Skeletal muscle satellite cell (primary cell): ENCODE data around the gene ZNF74.

Experiments
- H3K27me3 ChIP-seq: 2 replicates; pipeline ENCODE4 v1.7.0; 2013; ENCODE audit warnings: low read length; ENCODE audit not compliant: control insufficient read depth, insufficient read depth
- H3K36me3 ChIP-seq: 2 replicates; pipeline ENCODE4 v1.7.0; 2013; ENCODE audit warnings: mild to moderate bottlenecking, control low read depth, low read length; ENCODE audit not compliant: insufficient read depth
- H3K4me1 ChIP-seq: 2 replicates; pipeline ENCODE4 v1.7.0; 2013; ENCODE audit warnings: low read length; ENCODE audit not compliant: control insufficient read depth, insufficient read depth
- H3K4me2 ChIP-seq: 2 replicates; pipeline ENCODE4 v1.7.0; 2013; ENCODE audit warnings: mild to moderate bottlenecking, low read length
- H3K4me3 ChIP-seq: 2 replicates; pipeline ENCODE4 v1.7.0; 2013; ENCODE audit warnings: low read length
- H3K9ac ChIP-seq: 2 replicates; pipeline ENCODE4 v1.7.0; 2013; ENCODE audit warnings: mild to moderate bottlenecking, low read depth, low read length, moderate library complexity
- H3K9me3 ChIP-seq: replicated peaks from 2 replicates; pipeline ENCODE4 v1.7.0; 2013; ENCODE audit warnings: mild to moderate bottlenecking, control low read depth, low read length

The ZNF74 gene

GRCh38 chr22:20431511-20432192 lies 37.7 kb downstream of the ZNF74 start:
- peaks cover 26% of the 10 kb centered on the region for H3K36me3 ChIP-seq

GRCh38 chr22:20432244-20432686 lies 38.3 kb downstream of the ZNF74 start:
- H3K27me3 ChIP-seq: no peaks in the 10 kb centered on the region
- peaks cover 15% of the 10 kb centered on the region for H3K4me1 ChIP-seq
- H3K36me3 ChIP-seq: peaks cover 21% of the 10 kb centered on the region
- H3K9me3 ChIP-seq: no peaks in the 10 kb centered on the region
- H3K9ac ChIP-seq: no peak overlapping the region
- H3K4me2 ChIP-seq: no peak overlapping the region
- no peak overlapping the region for H3K4me3 ChIP-seq

More at GRCh38 chr22:20431511-20432192, 37.7 kb downstream of the ZNF74 start:
- peaks cover 15% of the 10 kb centered on the region for H3K4me1 ChIP-seq
- H3K4me2 ChIP-seq: peak overlapping the region; percentile 95
- H3K9ac ChIP-seq: no peak overlapping the region
- H3K9me3 ChIP-seq: no peaks in the 10 kb centered on the region
- H3K4me3 ChIP-seq: peak overlapping the region; percentile 67
- H3K27me3 ChIP-seq: no peaks in the 10 kb centered on the region

- Histone ChIP-seq H3K9ac (no peak overlapping the region), H3K9me3 (no peaks in the 10 kb centered on the region), H3K4me2 (no peak overlapping the region), H3K36me3 (peaks cover 18% of the 10 kb centered on the region), H3K27me3 (no peaks in the 10 kb centered on the region), H3K4me1 (peaks cover 18% of the 10 kb centered on the region), H3K4me3 (no peak overlapping the region)
Measured at GRCh38 chr22:20433191-20433590, 39.2 kb downstream of the ZNF74 start.

GRCh38 chr22:20433686-20434241 lies 39.8 kb downstream of the ZNF74 start:
- Histone ChIP-seq H3K36me3 (peaks cover 16% of the 10 kb centered on the region), H3K4me2 (no peak overlapping the region), H3K27me3 (no peaks in the 10 kb centered on the region), H3K9ac (no peak overlapping the region), H3K4me3 (no peak overlapping the region), H3K9me3 (no peaks in the 10 kb centered on the region), H3K4me1 (peaks cover 19% of the 10 kb centered on the region)

GRCh38 chr22:20434264-20434751 lies 40.4 kb downstream of the ZNF74 start:
- Histone ChIP-seq H3K4me1 (peaks cover 19% of the 10 kb centered on the region), H3K9me3 (no peaks in the 10 kb centered on the region), H3K9ac (no peak overlapping the region), H3K4me3 (no peak overlapping the region), H3K27me3 (no peaks in the 10 kb centered on the region), H3K4me2 (no peak overlapping the region), H3K36me3 (peaks cover 13% of the 10 kb centered on the region)

- no peak overlapping the region for H3K4me3 ChIP-seq
- H3K36me3 ChIP-seq: peaks cover 9% of the 10 kb centered on the region
- H3K9ac ChIP-seq: no peak overlapping the region
- H3K4me2 ChIP-seq: no peak overlapping the region
- peaks cover 19% of the 10 kb centered on the region for H3K4me1 ChIP-seq
- no peaks in the 10 kb centered on the region for H3K27me3 ChIP-seq
- H3K9me3 ChIP-seq: no peaks in the 10 kb centered on the region
Measured at GRCh38 chr22:20434773-20435172, 40.8 kb downstream of the ZNF74 start.

GRCh38 chr22:20435436-20436306 lies 41.7 kb downstream of the ZNF74 start:
- Histone ChIP-seq H3K36me3 (peaks cover under 1% of the 10 kb centered on the region), H3K4me3 (peak overlapping the region; percentile 96), H3K4me2 (peak overlapping the region; percentile 94), H3K9ac (peak overlapping the region; percentile 84), H3K27me3 (no peaks in the 10 kb centered on the region), H3K9me3 (no peaks in the 10 kb centered on the region), H3K4me1 (peaks cover 19% of the 10 kb centered on the region)

GRCh38 chr22:20436307-20436767 lies 42.4 kb downstream of the ZNF74 start:
- H3K4me2 ChIP-seq: peak overlapping the region; percentile 94
- H3K4me1 ChIP-seq: peaks cover 14% of the 10 kb centered on the region
- H3K4me3 ChIP-seq: peak overlapping the region; percentile 96
- no peaks in the 10 kb centered on the region for H3K9me3 ChIP-seq
- no peaks in the 10 kb centered on the region for H3K36me3 ChIP-seq
- peak overlapping the region; percentile 84 for H3K9ac ChIP-seq
- H3K27me3 ChIP-seq: no peaks in the 10 kb centered on the region

GRCh38 chr22:20436768-20437612 lies 43.0 kb downstream of the ZNF74 start:
- Histone ChIP-seq H3K27me3 (no peaks in the 10 kb centered on the region), H3K4me1 (peaks cover 13% of the 10 kb centered on the region), H3K36me3 (no peaks in the 10 kb centered on the region), H3K9ac (peak overlapping the region; percentile 84), H3K4me3 (peak overlapping the region; percentile 96), H3K9me3 (no peaks in the 10 kb centered on the region), H3K4me2 (peak overlapping the region; percentile 94)

GRCh38 chr22:20437613-20438426 lies 43.9 kb downstream of the ZNF74 start, which contains the start of gene SCARF2:
SCARF2 (minus strand) TSS chr22:20437825; CDS start chr22:20437754, 71 bp downstream.
- peak within 1 kb of the TSS; percentile 94 for H3K4me2 ChIP-seq
- H3K27me3 ChIP-seq: no peaks in the 10 kb centered on the region
- H3K9me3 ChIP-seq: no peaks in the 10 kb centered on the region
- peak within 1 kb of the TSS; percentile 84 for H3K9ac ChIP-seq
- H3K36me3 ChIP-seq: no peaks in the 10 kb centered on the region
- H3K4me1 ChIP-seq: peaks cover 13% of the 10 kb centered on the region
- H3K4me3 ChIP-seq: peak within 1 kb of the TSS; percentile 96
